K562 (cell line): Measurements from ENCODE around the gene ALKBH4. TPM values are rescaled to one million over a fixed set of nuclear protein-coding genes. Genes with fewer than 3 reads are reported as not detected.

Experiments
- ARID2 ChIP-seq: fragments of 450-650 bp; IDR thresholded peaks from 2 replicates; pipeline ENCODE4 v1.6.1; 2017; ENCODE audit warnings: antibody characterized with exemption, mild to moderate bottlenecking
- CEBPZ ChIP-seq: fragments of 150-350 bp; IDR thresholded peaks from 2 replicates; pipeline ENCODE4 v1.6.1; 2014; ENCODE audit warnings: low read depth, mild to moderate bottlenecking, low read length, borderline replicate concordance
- E2F3 ChIP-seq: fragments of 250-450 bp; sonication (Bioruptor Pico); IDR thresholded peaks from 2 replicates; pipeline ENCODE4 v1.4.0; 2020; ENCODE audit warnings: mild to moderate bottlenecking
- ELF1 ChIP-seq: fragments of 200-800 bp; sonication (Bioruptor generic); IDR thresholded peaks from 2 replicates; pipeline ENCODE4 v1.6.1; 2016; ENCODE audit warnings: missing genetic modification characterization, missing compliant biosample characterization
- EWSR1 ChIP-seq: fragments of 450-650 bp; IDR thresholded peaks from 2 replicates; pipeline ENCODE4 v1.6.1; 2018; ENCODE audit warnings: borderline replicate concordance, mild to moderate bottlenecking, low read depth, moderate library complexity; ENCODE audit not compliant: partially characterized antibody
- EZH2 ChIP-seq: IDR thresholded peaks from 2 replicates; pipeline ENCODE4 v1.6.1; 2012; ENCODE audit warnings: low read depth, mild to moderate bottlenecking, inconsistent platforms, low read length, borderline replicate concordance
- FIP1L1 ChIP-seq: fragments of 200-400 bp; formaldehyde crosslinking; IDR thresholded peaks from 2 replicates; pipeline ENCODE4 v1.6.1; 2018; ENCODE audit warnings: mild to moderate bottlenecking, low read depth, low read length; ENCODE audit not compliant: poor library complexity, severe bottlenecking
- FOSL1 ChIP-seq: fragments of 200-800 bp; sonication (Bioruptor generic); conservative IDR thresholded peaks from 2 replicates; pipeline ENCODE4 v1.6.1; 2016; ENCODE audit warnings: missing genetic modification characterization, missing compliant biosample characterization
- HSF4 ChIP-seq: fragments of 250-450 bp; sonication (Bioruptor Pico); IDR thresholded peaks from 2 replicates; pipeline ENCODE4 v2.1.2; 2022; ENCODE audit warnings: mild to moderate bottlenecking, moderate library complexity, borderline replicate concordance
- MYC ChIP-seq, 2 experiments: fragments of 250-450 bp in 1 of 2; sonication (Bioruptor Pico) in 1 of 2; IDR thresholded peaks; 2 replicates each; pipeline versions ENCODE4 v1.5.1 to v1.6.1; 2012 to 2021; ENCODE audit warnings: low read depth in 2 of 2, borderline replicate concordance in 1 of 2, improper control_type of control experiment in 1 of 2, low read length in 1 of 2, mild to moderate bottlenecking in 1 of 2, moderate library complexity in 1 of 2
- NCOA6 ChIP-seq: fragments of 450-650 bp; IDR thresholded peaks from 2 replicates; pipeline ENCODE4 v1.6.1; 2017; ENCODE audit warnings: mild to moderate bottlenecking
- NR2C2 ChIP-seq, 2 experiments: fragments of 200-800 bp in 1 of 2; sonication (Bioruptor generic) in 1 of 2; sonication (generic) in 1 of 2; formaldehyde crosslinking in 1 of 2; IDR thresholded peaks; 2 replicates each; pipeline versions ENCODE4 v1.6.1 to v1.8.0; 2016 to 2022; ENCODE audit warnings: mild to moderate bottlenecking in 1 of 2, missing compliant biosample characterization in 1 of 2, missing genetic modification characterization in 1 of 2, missing genetic modification reagents in 1 of 2
- PYGO2 ChIP-seq: fragments of 450-650 bp; IDR thresholded peaks from 2 replicates; pipeline ENCODE4 v1.6.1; 2016; ENCODE audit warnings: mild to moderate bottlenecking, missing genetic modification characterization, moderate library complexity, missing compliant biosample characterization
- RBM15 ChIP-seq: fragments of 200-400 bp; formaldehyde crosslinking; IDR thresholded peaks from 2 replicates; pipeline ENCODE4 v1.6.1; 2018; ENCODE audit warnings: mild to moderate bottlenecking, low read length, moderate library complexity; ENCODE audit not compliant: insufficient read depth
- TBL1XR1 ChIP-seq, 2 experiments: IDR thresholded peaks; 2 replicates each; pipeline ENCODE4 v1.6.1; 2012; ENCODE audit warnings: improper control_type of control experiment in 2 of 2, low read length in 2 of 2, mild to moderate bottlenecking in 1 of 2
- THAP7 ChIP-seq: fragments of 250-450 bp; sonication (Bioruptor Pico); IDR thresholded peaks from 2 replicates; pipeline ENCODE4 v1.5.0; 2021
- U2AF1 ChIP-seq: fragments of 200-400 bp; formaldehyde crosslinking; optimal IDR thresholded peaks from 2 replicates; pipeline ENCODE3; 2017; ENCODE audit warnings: mild to moderate bottlenecking, low read depth, low read length, moderate library complexity
- ZKSCAN3 ChIP-seq: fragments of 250-450 bp; sonication (Bioruptor Pico); IDR thresholded peaks from 2 replicates; pipeline ENCODE4 v1.4.0; 2020
- ZNF740 ChIP-seq, 3 experiments: fragments of 200-800 bp in 1 of 3; sonication (Bioruptor generic) in 1 of 3; sonication (generic) in 1 of 3; formaldehyde crosslinking in 1 of 3; IDR thresholded peaks; 2 replicates each; pipeline versions ENCODE4 v1.6.1 to v1.8.0; 2016 to 2022; ENCODE audit warnings: mild to moderate bottlenecking in 2 of 3, missing compliant biosample characterization in 2 of 3, missing genetic modification characterization in 2 of 3, missing genetic modification reagents in 1 of 3
- ZNF764 ChIP-seq: fragments of 250-450 bp; sonication (Bioruptor Pico); IDR thresholded peaks from 2 replicates; pipeline ENCODE4 v1.4.0; 2020; ENCODE audit warnings: low read depth, mild to moderate bottlenecking, moderate library complexity
- ZSCAN29 ChIP-seq: fragments of 450-650 bp; IDR thresholded peaks from 2 replicates; pipeline ENCODE4 v1.6.1; 2017
- ZSCAN32 ChIP-seq: fragments of 450-650 bp; formaldehyde crosslinking; IDR thresholded peaks from 2 replicates; pipeline ENCODE4 v1.4.0; 2020; ENCODE audit warnings: mild to moderate bottlenecking, moderate library complexity
- polyA plus RNA-seq, 8 experiments: library from polyadenylated mRNA; depleted of rRNA in 4 of 8; stranded (reverse) in 5 of 8; unstranded in 3 of 8; fragments of >200 nt; fragmentation: Nextera tagmentation in 2 of 8; fragmentation: Illumina TruSeq in 1 of 8; extraction: Ambion mirVana in 2 of 8; extraction: Trizol in 1 of 8; gene quantifications; 2 replicates each; pipeline versions ENCODE4 v1.2.1 to v1.2.3, GENCODE V29; 2011 to 2014; ENCODE audit warnings: inconsistent platforms in 1 of 8, missing spikeins in 1 of 8
- total RNA-seq, 7 experiments: library from RNA; depleted of rRNA in 6 of 7; stranded (reverse); fragments of >200 nt in 6 of 7; fragmentation: Illumina TruSeq in 2 of 7; extraction: Trizol in 2 of 7; gene quantifications; 2 replicates each; pipeline versions ENCODE4 v1.2.1 to v1.2.3, GENCODE V29; 2011 to 2021; ENCODE audit warnings: low replicate concordance in 1 of 7

ALKBH4 gene
- total and polyA plus RNA-seq, 9 of the 15 experiments (the other 6 are each of a cell fraction or from before 2014, with no cell fraction given) = 4.6 to 21.4 (median 11.8) TPM

GRCh38 chr7:102463841-102464576 is 654 bp downstream of the ALKBH4 start (continued):
- TF ChIP-seq CEBPZ = no peak
- TF ChIP-seq FIP1L1 = no peak
- no peak for TF ChIP-seq ZSCAN32
- 0 out of 2 replicates have a peak, but pooled peaks have one; percentile 30 for TF ChIP-seq ARID2
- TF ChIP-seq ELF1 = no peak
- no peak for TF ChIP-seq EWSR1
- no peak for TF ChIP-seq ZKSCAN3 (CRISPR knock-in tag)
- TF ChIP-seq NCOA6 = peak; percentile 69; the same call in 1 of the 2 replicates
- no peak for TF ChIP-seq MYC (IDR thresholded peaks at IDR 0.05; ENCODE audit: low read depth, low read length)
- peak; percentile 71; the same call in 1 of the 2 replicates for TF ChIP-seq MYC (CRISPR knock-in tag; IDR thresholded peaks at IDR 0.05; ENCODE audit: borderline replicate concordance, low read depth)
- TF ChIP-seq ZNF764 (CRISPR knock-in tag) = no peak
- TF ChIP-seq ZSCAN29 = 0 out of 2 replicates have a peak, but pooled peaks have one; percentile 30
- TF ChIP-seq HSF4 = no peak
- TF ChIP-seq TBL1XR1 (IDR thresholded peaks at IDR 0.05; ENCODE audit: low read length in 2 of 2) = no peak
- TF ChIP-seq EZH2 = no peak
- no peak for TF ChIP-seq ZNF740 (CRISPR knock-in tag; IDR thresholded peaks at IDR 0.05)
- TF ChIP-seq ZNF740 (tag; IDR thresholded peaks at IDR 0.05) = peak in 1 of 2 experiments; percentile 61; a peak in 1 of 4 replicates
- TF ChIP-seq FOSL1 = no peak
- no peak for TF ChIP-seq PYGO2 (tag)
- no peak for TF ChIP-seq NR2C2 (CRISPR knock-in tag; IDR thresholded peaks at IDR 0.05)
- no peak for TF ChIP-seq NR2C2 (tag; IDR thresholded peaks at IDR 0.05)
- TF ChIP-seq E2F3 = 0 out of 2 replicates have a peak, but pooled peaks have one; percentile 10
- TF ChIP-seq RBM15 = no peak
- TF ChIP-seq U2AF1 = no peak
- TF ChIP-seq THAP7 = peak; percentile 60; the same call in 1 of the 2 replicates
